Astrocyte of the cerebellum (primary cell): ENCODE results near the gene IFT122.

Experiments
- DNase-seq: peaks from one replicate; pipeline ENCODE4 v3.0.0-alpha.2; 2011; ENCODE audit warnings: low read depth
- H3K4me3 ChIP-seq: 2 replicates; pipeline ENCODE4 v1.5.1; 2011; ENCODE audit warnings: mild to moderate bottlenecking, low read depth, low read length, moderate library complexity
- CTCF ChIP-seq: IDR thresholded peaks from 2 replicates; pipeline ENCODE4 v1.5.1; 2012; ENCODE audit warnings: low read length, low read depth, moderate library complexity, mild to moderate bottlenecking; ENCODE audit errors: missing control alignments
- in situ Hi-C: cut with HindIII; loops from 2 replicates; pipeline ENCODE4 v1.10.0; 2017; ENCODE audit warnings: low sequenced_read_pairs

The IFT122 gene

GRCh38 chr3:129469026-129469425 is 29.0 kb downstream of the IFT122 start:
- no peak for TF ChIP-seq CTCF
- H3K4me3 ChIP-seq = no peak overlapping the region
- no peak for DNase-seq
- in situ Hi-C loops = no loop called here

DNA sequence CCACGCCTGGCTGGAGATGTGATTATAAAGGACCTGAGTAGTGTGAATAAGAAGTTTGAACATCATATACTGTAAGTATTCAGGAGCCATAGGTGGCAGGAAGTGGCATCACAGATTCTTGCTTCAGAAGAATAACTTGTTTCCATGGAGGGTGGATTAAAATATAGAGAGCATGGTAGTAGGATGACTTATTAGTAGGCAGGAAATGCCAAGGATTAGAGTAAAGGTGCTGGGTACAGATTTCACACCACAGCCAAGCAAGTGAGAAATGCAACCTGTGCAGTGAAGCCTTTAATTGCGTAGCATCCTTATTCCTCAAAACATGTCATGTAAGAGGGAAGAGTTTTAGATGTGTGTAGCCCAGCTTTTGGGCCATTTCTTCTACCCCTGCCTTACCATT is 30.8 kb downstream of the IFT122 start:
- no peak for DNase-seq
- no peak overlapping the region for H3K4me3 ChIP-seq
- in situ Hi-C loops = no loop called here
- no peak for TF ChIP-seq CTCF

GRCh38 chr3:129473067-129473768 is 33.2 kb downstream of the IFT122 start:
- no peak for DNase-seq

DNA sequence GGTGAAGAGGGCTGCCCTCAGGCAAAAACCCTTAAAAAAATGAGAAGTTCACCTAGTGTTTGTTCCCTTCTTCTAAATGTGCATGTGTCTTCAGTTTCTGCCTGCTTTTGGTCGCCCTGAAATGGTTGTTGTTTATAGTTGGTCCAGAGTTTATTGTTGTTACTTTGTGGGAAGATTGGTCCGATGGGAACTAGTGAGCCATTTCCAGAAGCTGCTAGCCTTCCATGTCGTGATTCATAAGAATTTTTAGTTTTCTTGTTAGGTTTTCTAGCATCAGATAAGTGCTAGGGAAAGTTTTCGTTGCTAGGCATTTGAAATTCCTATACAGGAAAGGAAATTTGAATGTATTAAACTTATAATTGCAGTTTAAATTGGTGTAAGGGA is 33.7 kb downstream of the IFT122 start:
- in situ Hi-C loops = no loop called here
- H3K4me3 ChIP-seq = no peak overlapping the region

More at GRCh38 chr3:129473067-129473768, 33.2 kb downstream of the IFT122 start:
- TF ChIP-seq CTCF = no peak
- H3K4me3 ChIP-seq = no peak overlapping the region
- in situ Hi-C loops = no loop called here

GRCh38 chr3:129474984-129475804 is 35.2 kb downstream of the IFT122 start:
- no peak for DNase-seq
- in situ Hi-C loops = no loop called here
- H3K4me3 ChIP-seq = no peak overlapping the region
- TF ChIP-seq CTCF = no peak

More for the DNA sequence above, 33.7 kb downstream of the IFT122 start:
- no peak for TF ChIP-seq CTCF
- no peak for DNase-seq

- DNase-seq = no peak
- TF ChIP-seq CTCF = no peak
- in situ Hi-C loops = no loop called here
- no peak overlapping the region for H3K4me3 ChIP-seq
Observed at GRCh38 chr3:129475863-129476262, 35.8 kb downstream of the IFT122 start.
